Occipital lobe (tissue), 2 donors: Measurements from ENCODE around the gene PACRG. TPM values are rescaled to one million over a fixed set of nuclear protein-coding genes. Genes with fewer than 3 reads are reported as not detected.

ENCODE experiments used
- DNase-seq: peaks from one replicate; lab custom pipeline; 2025; lab: John Stamatoyannopoulos, UW
- total RNA-seq: library from RNA; depleted of rRNA; stranded (reverse); fragments of >200 nt; gene quantifications from one replicate; pipeline ENCODE4 v1.2.3, GENCODE V29; 2014

PACRG gene
- total RNA-seq, 1 donor from 2014 or later, result 6.7 TPM

DNA sequence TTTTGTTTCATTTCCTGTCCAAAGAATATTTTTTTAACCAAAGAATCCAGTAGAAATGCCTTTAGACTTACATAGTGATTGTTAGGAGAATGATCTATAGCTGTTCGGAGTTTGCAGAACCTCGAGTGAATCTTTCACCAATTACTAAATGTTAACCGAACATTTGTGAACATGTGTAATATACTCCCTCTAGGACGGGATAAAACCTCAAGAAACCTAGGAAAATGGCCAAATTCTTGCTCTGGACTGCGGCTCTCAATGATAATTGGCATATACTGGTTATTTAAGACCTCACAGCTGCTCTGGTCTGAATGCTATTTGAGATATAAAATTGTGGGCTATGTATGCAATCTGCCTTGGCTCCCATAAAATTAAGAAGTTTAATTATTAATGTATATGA, 137.1 kb downstream of the PACRG start:
- DNase-seq, result no peak

DNA sequence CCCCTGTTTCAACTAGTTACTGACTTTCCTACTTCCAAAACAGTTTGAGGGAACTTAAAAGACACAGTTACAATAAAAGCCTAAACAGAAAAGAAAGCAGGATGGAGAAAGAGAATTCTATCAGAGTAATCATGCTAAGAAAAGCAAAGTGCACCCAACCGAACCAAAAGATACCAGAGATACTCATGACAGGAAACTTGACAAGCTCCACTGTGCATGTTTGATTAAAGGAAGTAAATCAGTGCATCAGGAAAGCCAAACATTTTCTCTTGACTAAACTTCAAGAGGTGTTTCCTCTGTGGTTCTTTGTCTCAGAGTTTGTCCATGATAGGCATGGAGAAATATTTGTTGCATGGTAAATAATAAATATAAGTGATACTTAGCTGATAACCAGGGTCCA, 138.9 kb downstream of the PACRG start:
- no peak for DNase-seq

DNA sequence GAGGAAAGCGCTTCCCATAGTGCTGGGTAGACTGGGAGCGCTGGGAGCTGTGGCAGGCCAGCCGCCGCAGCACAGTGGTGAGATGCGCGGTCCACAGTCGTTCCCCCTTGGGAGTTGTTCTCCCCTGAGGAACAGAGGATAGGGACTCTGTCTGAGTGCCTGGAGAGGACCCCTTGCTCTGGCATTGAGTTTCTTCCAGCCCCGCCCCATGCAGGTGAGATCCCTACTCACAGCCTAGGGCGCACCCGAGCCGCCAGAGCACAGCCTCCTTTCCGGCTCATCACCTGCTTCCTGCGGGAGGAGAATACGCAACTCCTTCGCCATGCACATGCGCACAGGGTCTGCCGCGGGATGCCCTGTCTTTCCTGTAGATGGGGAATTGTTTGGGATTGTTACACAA, 140.6 kb downstream of the PACRG start:
- DNase-seq, result no peak

DNA sequence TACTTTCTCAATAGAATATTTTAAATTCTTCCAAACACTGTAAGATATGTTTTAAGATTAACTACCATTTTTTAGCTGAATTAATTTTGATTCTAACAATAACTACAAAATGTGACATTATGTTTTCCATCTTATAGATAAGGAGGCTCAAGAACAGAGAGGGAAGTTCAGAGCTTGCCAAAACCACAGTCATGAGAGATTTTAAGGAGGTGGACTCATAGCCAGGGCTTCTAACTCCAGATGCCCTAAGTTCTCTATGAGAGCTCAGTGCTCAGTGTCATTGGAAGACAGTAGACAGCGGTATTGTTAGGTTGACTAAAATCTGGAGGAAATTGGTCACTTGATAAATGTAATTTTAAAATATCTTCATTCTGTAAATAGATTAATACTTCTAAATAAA, 144.2 kb downstream of the PACRG start:
- DNase-seq, result no peak

DNA sequence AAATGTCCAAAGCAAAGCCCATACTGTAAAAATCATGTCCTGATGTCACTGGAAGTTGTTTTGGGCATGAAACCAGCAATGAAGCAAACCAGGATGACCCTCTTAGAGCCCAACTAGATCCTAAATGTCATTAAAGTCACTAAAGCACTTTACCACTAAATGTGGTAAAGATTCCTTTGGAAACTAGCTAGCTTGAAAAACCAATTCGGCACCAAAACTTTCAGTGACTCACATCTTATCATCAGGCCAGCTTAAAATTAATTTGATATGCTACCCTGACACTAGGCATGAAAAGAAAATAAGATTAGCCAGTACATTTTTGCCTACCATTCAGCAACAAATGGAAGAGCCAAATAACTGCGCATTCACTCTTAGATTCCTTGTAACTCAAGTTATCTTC, 145.8 kb downstream of the PACRG start:
- DNase-seq, result no peak

DNA sequence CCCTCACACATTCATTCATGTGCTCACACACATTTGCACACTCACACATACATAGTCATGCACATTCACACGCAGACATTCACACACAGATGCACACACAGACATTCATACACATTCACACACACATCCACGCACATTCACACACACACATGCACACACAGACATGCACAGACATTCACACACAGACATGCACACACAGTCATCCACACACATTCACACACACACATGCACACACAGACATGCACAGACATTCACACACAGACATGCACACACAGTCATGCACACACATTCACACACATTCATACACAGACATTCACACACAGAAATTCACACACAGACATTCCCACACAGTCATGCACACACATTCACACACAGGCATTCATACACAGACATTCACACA, 147.3 kb downstream of the PACRG start:
- DNase-seq, result no peak

DNA sequence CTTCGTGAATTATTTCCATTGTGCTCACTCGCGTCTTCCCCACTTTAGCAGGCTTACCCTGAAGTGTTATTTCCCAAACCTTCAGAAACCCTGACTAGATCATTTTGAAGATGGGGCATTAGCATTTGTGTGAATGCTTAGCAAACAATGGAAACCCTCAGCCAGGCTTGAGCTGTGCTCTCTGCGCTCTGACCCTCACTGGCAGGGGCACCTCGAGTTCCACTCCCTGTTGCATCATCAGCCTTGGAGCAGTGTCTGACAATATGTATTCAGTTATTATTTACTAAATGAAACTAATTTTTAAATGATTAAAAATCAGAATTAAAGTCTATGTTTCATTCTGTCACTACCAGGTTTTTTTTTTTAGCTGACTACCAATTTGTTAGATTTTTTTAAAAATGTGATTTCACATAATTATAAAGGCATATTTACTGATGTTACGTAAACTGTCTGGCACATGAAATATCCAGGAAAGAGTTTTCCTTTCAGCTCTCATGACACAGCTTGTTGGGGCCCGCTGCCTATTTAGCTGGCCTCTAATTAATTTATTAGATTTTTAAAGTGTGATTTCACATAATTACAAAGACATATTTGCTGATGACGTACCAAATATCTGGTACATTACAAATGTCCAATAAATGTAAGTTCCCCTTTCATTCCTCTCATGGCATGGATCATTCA, 155.2 kb downstream of the PACRG start:
- DNase-seq, result no peak

DNA sequence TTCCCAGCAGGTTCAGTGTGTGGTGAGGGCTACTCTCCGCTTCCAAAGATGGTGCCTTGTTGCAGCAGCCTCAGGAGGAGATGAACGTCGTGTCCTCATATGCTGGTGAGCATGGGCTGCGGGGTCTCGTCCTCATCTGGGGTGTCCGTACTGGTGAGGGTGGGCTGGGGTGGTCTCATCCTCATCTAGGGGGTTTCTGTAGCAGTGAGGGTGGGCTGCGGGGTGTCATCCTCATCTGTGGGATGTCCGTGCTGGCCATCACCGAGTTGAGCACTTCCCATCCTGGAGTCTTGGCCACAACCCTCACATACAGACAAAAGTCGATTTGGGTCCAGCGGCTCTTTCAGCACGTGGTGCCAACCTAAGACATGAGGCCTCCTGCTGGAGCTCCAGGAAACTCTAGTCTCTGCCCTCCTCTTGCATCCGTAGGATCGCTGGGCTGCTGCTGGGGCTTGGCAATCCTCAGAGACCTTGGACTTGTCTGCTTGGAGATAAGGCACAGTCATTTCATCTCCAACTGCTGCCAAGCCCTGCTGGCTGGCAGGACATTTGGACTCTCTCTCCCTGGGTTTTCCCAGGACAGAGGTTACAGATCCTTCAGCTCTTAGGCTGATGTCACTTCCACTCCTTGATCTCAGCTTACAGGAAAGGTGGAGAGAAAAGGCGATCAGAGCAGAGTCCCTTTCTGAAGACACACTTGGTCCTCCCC, 160.4 kb downstream of the PACRG start:
- no peak for DNase-seq

DNA sequence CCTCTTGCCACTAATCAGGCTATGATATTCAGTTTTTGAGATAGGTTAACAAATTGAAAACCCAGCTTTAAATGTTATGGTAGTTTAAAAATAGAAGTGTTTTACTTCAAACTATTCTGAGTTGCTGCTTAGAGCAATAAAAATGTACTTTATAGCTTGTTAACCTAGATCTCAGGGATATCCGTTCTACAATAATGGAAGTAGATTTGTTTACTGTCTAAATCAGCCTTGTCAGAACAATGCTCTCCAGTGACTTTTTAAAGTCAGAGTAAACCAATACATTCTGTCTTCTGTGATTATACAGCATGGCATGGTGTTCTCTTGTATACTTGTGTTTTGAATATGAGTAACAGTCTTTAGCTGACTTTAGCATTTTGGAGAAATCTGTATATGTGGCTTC, 161.5 kb downstream of the PACRG start:
- DNase-seq, result no peak

DNA sequence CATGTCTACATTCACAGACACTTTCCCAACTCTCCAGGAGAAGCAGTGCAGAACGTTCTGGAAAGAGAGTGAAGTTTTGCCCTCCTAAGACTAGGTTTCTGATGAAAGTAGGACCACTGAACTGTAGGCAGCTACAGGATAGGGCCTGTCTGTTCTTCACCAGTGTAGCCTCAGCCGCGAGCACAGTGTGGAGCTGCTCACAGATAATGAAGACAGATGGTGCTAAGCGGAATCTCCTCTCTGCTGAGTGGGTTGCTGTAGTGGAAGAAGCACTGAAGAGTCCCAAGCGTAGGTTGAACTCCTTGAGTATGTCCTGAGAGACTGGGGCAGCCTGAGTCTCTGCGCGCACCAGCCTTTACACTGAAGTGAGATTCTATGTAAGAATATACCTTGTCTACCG, 170.2 kb downstream of the PACRG start:
- DNase-seq, result no peak

DNA sequence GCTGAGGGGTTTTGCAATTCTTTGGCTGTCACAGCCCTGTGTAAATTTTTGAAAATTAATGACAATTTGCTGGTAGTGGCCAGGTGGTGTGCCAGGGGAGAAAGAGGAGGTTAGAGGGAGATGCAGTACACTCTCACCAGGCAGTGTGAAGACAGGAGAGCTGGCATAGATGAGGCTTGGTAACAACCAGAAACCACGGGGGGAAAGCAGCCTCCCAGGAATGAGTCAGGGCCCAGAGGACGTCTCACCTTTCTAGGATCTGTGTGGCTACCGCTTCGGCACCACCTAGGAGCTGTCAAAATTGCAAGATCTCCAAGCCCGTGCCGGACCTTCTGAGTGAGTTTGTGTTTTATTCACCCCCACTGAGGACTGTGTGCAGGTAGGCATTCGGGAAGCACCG, 171.4 kb downstream of the PACRG start:
- DNase-seq, result no peak

DNA sequence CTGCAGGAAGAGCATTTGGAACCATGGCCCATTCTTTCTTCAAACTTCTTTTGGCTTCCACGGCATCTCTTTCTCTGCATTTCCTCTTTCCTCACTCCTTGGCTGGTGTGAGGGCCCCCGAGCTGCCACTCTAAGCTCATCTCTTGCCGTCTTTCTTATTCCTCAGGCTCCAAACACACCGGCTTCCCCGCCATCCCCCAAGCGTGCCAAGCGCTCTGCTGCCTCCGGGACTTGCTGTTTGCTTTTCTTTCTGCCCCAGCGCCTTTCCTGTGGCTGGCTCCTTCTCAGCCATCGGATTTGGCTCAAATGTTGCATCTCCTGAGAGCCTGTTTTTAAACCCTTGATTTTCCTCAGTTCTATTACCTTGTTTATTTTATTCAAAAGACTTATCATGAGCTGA, 172.7 kb downstream of the PACRG start:
- DNase-seq, result no peak

DNA sequence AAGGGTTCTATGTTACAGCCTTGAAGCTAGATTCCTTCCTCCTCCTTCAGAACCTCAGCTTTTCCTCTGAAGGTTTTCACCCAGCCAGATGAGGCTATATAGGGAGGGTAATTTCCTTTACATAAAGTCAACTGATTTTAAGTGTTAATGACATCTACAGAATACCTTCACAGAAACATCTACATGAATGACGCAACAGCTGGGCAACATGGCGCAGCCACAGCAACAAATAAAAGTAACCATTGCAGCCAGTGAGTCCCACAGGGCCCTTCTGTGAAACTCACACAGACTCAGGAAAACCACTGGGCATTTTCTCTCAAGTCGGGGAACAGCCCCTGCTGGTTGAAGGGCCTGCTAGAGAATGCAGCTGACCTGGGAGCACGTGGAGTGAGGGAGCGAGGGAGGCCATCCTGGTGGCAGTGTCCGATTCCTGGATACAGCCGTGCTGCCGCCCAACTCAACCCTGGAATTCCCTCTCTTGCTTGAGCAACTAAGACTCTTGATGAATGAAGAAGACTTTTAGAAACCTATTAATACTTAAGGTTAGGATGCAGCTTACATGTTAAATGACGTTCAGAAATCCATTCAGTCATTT, 176.4 kb downstream of the PACRG start:
- DNase-seq, result no peak

DNA sequence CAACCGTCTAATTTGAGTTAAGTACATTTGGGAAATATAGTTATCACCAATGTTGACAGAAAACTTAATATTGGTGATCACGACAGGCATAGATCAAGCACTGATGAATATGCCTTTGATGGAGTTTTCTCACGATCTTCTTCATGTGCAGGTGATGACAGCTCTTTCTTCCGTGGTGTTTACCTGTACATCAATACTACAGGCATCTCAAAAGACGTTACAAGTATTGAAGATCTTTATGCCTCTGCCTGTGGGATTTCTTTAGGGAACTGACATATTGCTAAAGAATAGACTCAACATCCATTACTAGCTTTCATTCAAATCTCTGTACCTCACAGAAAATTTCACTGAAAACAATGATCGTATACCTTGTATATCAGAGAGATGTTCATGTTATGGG, 178.7 kb downstream of the PACRG start:
- no peak for DNase-seq

DNA sequence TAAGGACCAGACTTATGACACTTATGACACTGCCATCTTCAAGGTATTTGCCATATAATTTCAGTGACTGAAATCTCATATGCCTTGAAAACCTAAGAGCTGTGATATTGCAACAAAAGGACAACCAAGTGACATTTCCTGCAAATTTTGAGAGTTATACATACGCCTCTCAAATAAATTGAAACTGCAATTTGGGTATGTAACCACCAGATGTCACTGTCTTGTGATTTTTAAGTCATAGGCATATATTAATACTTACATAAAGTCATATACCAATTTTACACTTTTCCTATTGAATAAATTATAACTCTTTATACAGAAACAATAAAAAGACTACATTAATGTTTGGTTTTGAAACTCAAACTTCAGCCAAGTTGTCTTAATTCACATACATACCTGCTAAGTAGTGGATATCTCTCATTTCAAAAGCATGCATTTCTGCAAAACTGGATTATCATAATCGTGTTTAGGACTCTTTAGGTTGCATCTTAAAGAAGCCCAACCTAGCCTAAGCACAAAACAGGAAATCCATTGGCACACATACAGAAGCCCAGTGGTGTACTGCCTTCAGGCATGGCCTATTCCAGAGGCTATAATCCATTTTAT, 180.2 kb downstream of the PACRG start:
- no peak for DNase-seq

DNA sequence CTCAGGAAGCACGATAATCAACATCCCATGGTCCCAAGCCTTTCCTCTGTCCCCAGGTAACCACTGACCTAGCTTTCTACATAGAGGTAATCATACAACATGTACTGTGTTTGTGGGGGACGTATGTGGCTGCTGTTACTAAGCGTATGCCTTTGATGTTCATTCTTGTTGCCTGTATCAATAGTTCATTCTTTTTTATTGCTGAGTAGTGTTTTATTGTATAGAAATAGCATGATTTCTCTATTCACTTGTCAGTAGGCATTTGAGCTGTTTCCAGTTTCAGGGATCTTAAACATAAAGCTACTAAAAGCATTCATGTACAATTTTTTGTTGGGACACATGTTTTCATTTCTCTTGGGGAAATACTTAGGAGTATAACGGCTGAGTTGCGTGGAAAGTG, 185.4 kb downstream of the PACRG start:
- no peak for DNase-seq

DNA sequence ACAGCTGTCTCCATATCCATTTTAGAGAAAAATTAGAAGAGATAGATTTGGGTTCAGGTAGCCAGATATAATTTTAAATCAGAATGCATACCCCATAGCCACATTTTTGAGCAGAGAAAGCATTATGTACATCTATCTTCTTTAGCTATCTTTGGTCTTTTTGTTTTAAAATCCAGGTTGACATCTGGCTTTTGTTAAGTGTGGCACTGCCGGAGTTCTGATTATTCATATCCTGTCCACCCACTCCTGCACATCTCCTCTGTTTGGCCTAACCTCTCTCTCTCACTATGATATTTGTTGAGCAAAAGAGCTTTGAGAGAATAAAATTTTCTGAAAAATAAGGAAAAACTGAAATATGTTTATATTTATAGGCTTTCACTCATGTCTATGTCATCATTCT, 189.7 kb downstream of the PACRG start:
- DNase-seq, result no peak

DNA sequence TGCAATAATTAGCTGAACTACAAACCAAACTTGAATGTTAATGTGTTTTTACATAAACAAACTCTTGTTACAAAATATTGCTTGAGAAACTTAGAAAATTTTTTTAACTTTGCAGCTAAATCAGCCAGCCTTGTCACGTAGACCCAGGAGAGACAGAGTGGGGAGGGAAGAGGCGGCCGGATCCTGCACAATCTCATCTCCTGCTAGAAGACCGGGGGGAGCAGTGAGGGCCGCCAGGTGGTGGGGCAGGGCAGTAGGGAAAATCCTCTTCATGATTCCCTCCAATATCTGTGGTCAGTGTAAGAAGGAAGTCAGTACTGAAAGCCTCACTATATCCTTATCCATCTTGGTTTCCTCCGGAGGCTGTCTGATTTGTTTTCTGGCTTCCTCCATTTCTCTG, 193.3 kb downstream of the PACRG start:
- DNase-seq, result no peak

DNA sequence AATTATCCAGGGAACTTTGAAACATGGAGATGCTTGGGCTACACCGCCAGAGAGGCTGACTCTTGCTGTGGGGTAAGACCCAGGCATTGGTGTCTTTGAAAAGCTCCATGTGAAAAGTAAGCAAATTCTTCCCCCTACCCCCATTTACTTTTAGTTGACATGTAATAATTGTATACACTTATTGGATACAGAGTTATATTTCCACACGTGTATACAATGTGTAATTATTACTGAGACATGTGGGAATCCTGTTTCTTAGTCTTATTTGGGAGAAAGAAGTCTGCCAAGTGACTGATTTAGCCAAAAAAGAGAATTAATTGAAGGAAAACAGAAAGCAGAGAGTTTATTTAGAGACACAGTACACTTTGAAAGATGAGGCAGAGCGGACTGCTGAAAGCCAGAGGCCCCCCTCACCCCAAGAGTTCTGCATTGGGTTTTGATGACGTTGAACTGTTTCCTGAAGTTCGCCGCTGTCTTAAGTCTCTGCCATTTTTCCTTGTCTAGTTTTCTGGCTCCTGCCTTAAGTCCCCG, 193.8 kb downstream of the PACRG start:
- no peak for DNase-seq

DNA sequence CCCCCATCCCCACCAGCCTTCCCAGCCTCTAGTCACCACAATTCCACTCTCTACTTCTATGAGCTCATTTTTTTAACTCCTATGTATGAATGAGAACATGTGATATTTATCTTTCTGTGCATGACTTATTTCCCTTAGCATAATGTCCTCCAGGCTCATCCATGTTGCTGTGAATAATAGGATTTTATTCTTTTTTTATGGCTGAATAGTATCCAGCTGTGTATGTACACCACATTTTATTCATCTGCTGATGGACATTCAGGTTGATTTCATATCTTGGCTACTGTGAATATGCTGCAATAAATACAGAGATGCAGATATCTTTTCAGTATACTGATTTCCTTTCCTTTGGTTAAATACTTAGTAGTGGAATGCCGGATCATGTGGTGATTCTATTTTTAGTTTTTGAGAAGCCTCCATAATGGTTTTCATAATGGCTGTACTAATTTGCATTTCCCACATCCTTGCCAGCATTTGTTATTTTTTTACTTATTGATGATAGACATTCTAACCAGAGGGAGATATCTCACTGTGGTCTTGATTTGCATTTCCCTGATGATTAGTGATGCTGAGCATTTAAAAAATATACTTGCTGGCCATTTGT, 194.9 kb downstream of the PACRG start:
- no peak for DNase-seq

DNA sequence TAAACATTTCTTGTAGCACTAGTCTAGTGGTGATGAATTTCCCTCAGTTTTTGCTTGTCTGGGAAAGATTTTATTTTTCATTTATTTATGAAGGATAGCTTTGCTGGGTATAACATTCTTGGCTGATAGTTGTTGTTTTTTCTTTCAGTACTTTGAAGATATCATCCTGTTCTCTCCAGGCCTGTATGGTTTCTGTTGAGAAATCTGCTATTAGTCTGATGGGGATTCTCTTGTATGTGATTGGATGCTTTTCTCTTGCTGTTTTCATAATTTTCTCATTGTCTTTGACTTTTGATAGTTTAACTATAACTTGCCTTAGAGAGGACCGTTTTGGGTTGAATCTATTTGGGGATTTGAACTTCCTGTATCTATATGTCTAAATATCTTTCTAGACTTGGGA, 207.1 kb downstream of the PACRG start:
- DNase-seq, result no peak

DNA sequence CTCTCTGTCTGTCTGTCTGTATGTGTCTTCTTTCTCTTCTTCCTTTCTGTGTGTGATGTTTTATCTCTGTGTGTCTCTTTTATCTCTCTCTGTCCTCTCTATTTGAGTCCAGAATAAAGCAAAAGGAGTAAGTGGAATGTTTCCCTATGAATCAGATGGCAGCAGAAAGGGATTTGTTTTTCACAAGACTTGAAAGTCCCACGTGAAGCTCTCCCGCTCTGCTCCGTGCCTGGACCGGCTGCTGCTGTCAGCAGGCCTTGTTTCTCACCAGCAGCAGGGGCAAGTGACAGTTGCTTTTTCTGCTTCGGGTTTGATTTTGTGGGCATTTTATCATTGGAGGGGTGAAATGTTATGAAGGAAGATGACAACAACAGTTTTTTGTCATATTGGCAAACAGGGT, 212.7 kb downstream of the PACRG start:
- no peak for DNase-seq
